ENCODE results near the gene MAPK1IP1L. TPM values are rescaled to one million over a fixed set of nuclear protein-coding genes. Genes with fewer than 3 reads are reported as not detected.
A peak's percentile ranks its signal among the peaks of the same experiment; 100 is the strongest.

MAPK1IP1L gene
- total and polyA plus RNA-seq, 2 donors (not counting 1 experiment from before 2014, with no cell fraction given) = 116 to 141 TPM

DNA sequence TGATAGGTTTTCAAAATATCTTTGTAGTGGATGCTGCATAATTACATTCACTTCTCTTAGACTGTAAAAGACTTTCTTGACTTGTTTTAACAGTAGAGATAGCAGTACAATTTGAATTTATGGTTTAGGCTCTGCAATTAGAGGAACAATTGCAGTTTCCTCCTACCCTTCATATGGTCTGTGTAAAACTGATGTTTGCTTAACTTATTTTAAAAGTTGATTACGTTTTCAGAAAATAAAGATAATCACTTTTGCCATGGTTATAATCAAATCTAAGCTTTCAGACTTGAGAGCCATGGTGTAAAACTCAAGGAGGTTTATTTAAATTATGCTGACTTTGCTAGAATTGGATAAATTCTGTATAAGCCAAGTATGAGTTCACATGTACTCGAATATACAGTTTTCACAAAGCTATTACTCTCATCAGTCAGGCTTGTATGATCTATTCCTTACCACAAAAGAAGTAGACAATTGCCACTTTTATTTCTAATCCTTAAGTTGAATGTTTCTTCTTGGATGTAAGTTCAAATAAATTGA, 2.5 kb upstream of the MAPK1IP1L start:
- CTCF ChIA-PET = interaction anchor here (4.5 to 5.4 kb wide), 2 partner anchors 19 to 110 kb away, joined by 16 to 60 read pairs; no protein-coding TSS in a partner anchor
- H3K79me2 ChIP-seq (ENCODE audit: control insufficient read depth, insufficient read depth, low read length) = peaks cover 25% of the 10 kb centered on the region
- POLR2A ChIA-PET = no interaction called here
- no peak overlapping the region for H3K4me3 ChIP-seq (ENCODE audit: control extremely low read depth in 1 of 5, extremely low read depth in 1 of 5, insufficient read depth in 1 of 5, low read depth in 2 of 5, low read length in 4 of 5)
- no peaks in the 10 kb centered on the region for H3K27me3 ChIP-seq (replicated peaks in 1 of 4; ENCODE audit: control extremely low read depth in 1 of 4, control insufficient read depth in 3 of 4, insufficient read depth in 4 of 4, low read length in 3 of 4)
- H3K4me3 Mint-ChIP-seq = no peak overlapping the region
- no peak for TF ChIP-seq EZH2 (IDR thresholded peaks at IDR 0.05; ENCODE audit: borderline replicate concordance, insufficient read depth, low read depth, low read length, poor library complexity, severe bottlenecking)
- TF ChIP-seq, protein P1, sequence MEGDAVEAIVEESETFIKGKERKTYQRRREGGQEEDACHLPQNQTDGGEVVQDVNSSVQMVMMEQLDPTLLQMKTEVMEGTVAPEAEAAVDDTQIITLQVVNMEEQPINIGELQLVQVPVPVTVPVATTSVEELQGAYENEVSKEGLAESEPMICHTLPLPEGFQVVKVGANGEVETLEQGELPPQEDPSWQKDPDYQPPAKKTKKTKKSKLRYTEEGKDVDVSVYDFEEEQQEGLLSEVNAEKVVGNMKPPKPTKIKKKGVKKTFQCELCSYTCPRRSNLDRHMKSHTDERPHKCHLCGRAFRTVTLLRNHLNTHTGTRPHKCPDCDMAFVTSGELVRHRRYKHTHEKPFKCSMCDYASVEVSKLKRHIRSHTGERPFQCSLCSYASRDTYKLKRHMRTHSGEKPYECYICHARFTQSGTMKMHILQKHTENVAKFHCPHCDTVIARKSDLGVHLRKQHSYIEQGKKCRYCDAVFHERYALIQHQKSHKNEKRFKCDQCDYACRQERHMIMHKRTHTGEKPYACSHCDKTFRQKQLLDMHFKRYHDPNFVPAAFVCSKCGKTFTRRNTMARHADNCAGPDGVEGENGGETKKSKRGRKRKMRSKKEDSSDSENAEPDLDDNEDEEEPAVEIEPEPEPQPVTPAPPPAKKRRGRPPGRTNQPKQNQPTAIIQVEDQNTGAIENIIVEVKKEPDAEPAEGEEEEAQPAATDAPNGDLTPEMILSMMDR (IDR thresholded peaks at IDR 0.05) = no peak
- H3K4me1 ChIP-seq (ENCODE audit: control insufficient read depth in 2 of 2, insufficient read depth in 2 of 2, low read length in 2 of 2) = peaks cover 15 to 25% of the 10 kb centered on the region in 2 donors
- ATAC-seq (ENCODE audit: low read depth) (no peak), DNase-seq (no peak)
- peaks cover 27% of the 10 kb centered on the region for H3K4me1 Mint-ChIP-seq
- H3K9me3 Mint-ChIP-seq (ENCODE audit: insufficient read depth) = no peaks in the 10 kb centered on the region
- H3K36me3 ChIP-seq (replicated peaks in 1 of 2; ENCODE audit: control extremely low read depth in 1 of 2, control insufficient read depth in 1 of 2, extremely low read depth in 1 of 2, insufficient read depth in 2 of 2, low read length in 1 of 2) = peaks cover 1 to 4% of the 10 kb centered on the region in 2 experiments
- no peak overlapping the region for H2AFZ ChIP-seq (ENCODE audit: insufficient read depth, low read depth, low read length, poor library complexity, severe bottlenecking)
- no peak overlapping the region for H3K4me2 ChIP-seq (replicated peaks; ENCODE audit: low read depth, low read length, poor library complexity, severe bottlenecking)
- no peaks in the 10 kb centered on the region for H3K27me3 Mint-ChIP-seq
- no CpG with 5 or more reads among the region's 2 CpGs for WGBS (ENCODE audit: insufficient coverage)
- intact Hi-C loops (cut with micrococcal nuclease) = no loop called here
- H3K9me3 ChIP-seq (ENCODE audit: control extremely low read depth in 1 of 3, control insufficient read depth in 2 of 3, insufficient read depth in 1 of 3, low read length in 2 of 3) = no peaks in the 10 kb centered on the region
- H3K27ac Mint-ChIP-seq = no peak overlapping the region
- H3K27ac ChIP-seq (ENCODE audit: low read length in 2 of 2) = no peak overlapping the region
- H4K20me1 ChIP-seq (ENCODE audit: control insufficient read depth, insufficient read depth, low read length, poor library complexity, severe bottlenecking) = no peaks in the 10 kb centered on the region
- no peak overlapping the region for H3K9ac ChIP-seq (ENCODE audit: low read length)

DNA sequence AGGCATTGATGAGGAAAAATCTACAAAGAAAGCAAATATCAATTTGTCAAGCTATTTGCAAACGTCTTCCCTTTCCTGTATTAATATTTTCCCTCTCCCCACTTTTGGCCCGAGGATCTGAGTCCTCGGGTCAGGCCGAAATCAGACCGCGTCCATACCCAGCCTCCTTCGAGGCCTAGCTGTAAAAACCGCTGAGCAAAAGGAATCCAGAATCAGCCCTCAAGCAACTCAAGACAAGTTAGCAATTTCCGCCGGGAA, 353 bp upstream of the MAPK1IP1L start:
- CTCF ChIA-PET = interaction anchor here (0.6 to 5.4 kb wide), 29 partner anchors 13 to 360 kb away, joined by 3 to 60 read pairs (median 4); partner anchors contain the start of genes ATG14, GCH1, SOCS4 and WDHD1
- ATAC-seq (ENCODE audit: low read depth) (peak; percentile 2), DNase-seq (no peak)
- peak overlapping the region; percentile 100 for H3K9ac ChIP-seq (ENCODE audit: low read length)
- intact Hi-C loops (cut with micrococcal nuclease) = loop anchor here (1.0 to 5.0 kb wide), 10 partner anchors 21 to 654 kb away; partner anchors contain the start of genes CDKN3, CNIH1, DLGAP5 and FBXO34
- TF ChIP-seq EZH2 (IDR thresholded peaks at IDR 0.05; ENCODE audit: borderline replicate concordance, insufficient read depth, low read depth, low read length, poor library complexity, severe bottlenecking) = no peak
- TF ChIP-seq, protein P1 (IDR thresholded peaks at IDR 0.05) = no peak
- H3K4me1 ChIP-seq (ENCODE audit: control insufficient read depth in 2 of 2, insufficient read depth in 2 of 2, low read length in 2 of 2) = peaks cover 18 to 25% of the 10 kb centered on the region in 2 donors
- H3K9me3 ChIP-seq (ENCODE audit: control extremely low read depth in 1 of 3, control insufficient read depth in 2 of 3, insufficient read depth in 1 of 3, low read length in 2 of 3) = no peaks in the 10 kb centered on the region
- Mint-ChIP-seq H3K4me1 (peaks cover 38% of the 10 kb centered on the region), H3K9me3 (ENCODE audit: insufficient read depth) (no peaks in the 10 kb centered on the region), H3K27ac (peak overlapping the region; percentile 95), H3K4me3 (peak overlapping the region; percentile 93), H3K27me3 (no peaks in the 10 kb centered on the region)
- peaks cover 46% of the 10 kb centered on the region for H3K79me2 ChIP-seq (ENCODE audit: control insufficient read depth, insufficient read depth, low read length)
- H2AFZ ChIP-seq (ENCODE audit: insufficient read depth, low read depth, low read length, poor library complexity, severe bottlenecking) = peak overlapping the region; percentile 81
- peak overlapping the region; percentile 100 for H3K27ac ChIP-seq (ENCODE audit: low read length in 2 of 2)
- 1% methylated on average over 10 of the region's 10 CpGs for WGBS (ENCODE audit: insufficient coverage)
- peaks cover 17% of the 10 kb centered on the region for H4K20me1 ChIP-seq (ENCODE audit: control insufficient read depth, insufficient read depth, low read length, poor library complexity, severe bottlenecking)
- H3K4me3 ChIP-seq (ENCODE audit: control extremely low read depth in 1 of 5, extremely low read depth in 1 of 5, insufficient read depth in 1 of 5, low read depth in 2 of 5, low read length in 4 of 5) = peak overlapping the region; percentile 28 to 99 (median 97)
- H3K27me3 ChIP-seq (replicated peaks in 1 of 4; ENCODE audit: control extremely low read depth in 1 of 4, control insufficient read depth in 3 of 4, insufficient read depth in 4 of 4, low read length in 3 of 4) = no peaks in the 10 kb centered on the region
- peaks cover 0 to 12% of the 10 kb centered on the region in 2 experiments for H3K36me3 ChIP-seq (replicated peaks in 1 of 2; ENCODE audit: control extremely low read depth in 1 of 2, control insufficient read depth in 1 of 2, extremely low read depth in 1 of 2, insufficient read depth in 2 of 2, low read length in 1 of 2)
- POLR2A ChIA-PET = interaction anchor here (1.1 to 2.7 kb wide), 5 partner anchors 15 to 110 kb away, joined by 3 to 23 read pairs (median 5); partner anchors contain the start of genes SOCS4 and WDHD1
- H3K4me2 ChIP-seq (replicated peaks; ENCODE audit: low read depth, low read length, poor library complexity, severe bottlenecking) = peak overlapping the region; percentile 92
